K562 (cell line): Measurements from ENCODE around the gene RAB3GAP1. TPM values are rescaled to one million over a fixed set of nuclear protein-coding genes. Genes with fewer than 3 reads are reported as not detected.

Experiments
- ATAC-seq: fragments of 200-7000 bp; cut with Tn5 transposase; 3 replicates; pipeline ENCODE4 v1.9.1; 2020; ENCODE audit warnings: moderate library complexity
- BruUV-seq: library from RNA; stranded (reverse); fragments of 400-500 nt; replicated peaks from 2 replicates; lab custom pipeline; 2021; lab: Mats Ljungman, UMichigan
- CTCF ChIA-PET: fragments of 300-600 bp; formaldehyde crosslinking; extraction: SDS; loops from one replicate; lab custom pipeline; 2021; ENCODE audit warnings: low intra/inter-chr PET ratio; lab: Yijun Ruan, JAX
- POLR2A ChIA-PET: fragments of 300-600, 350-650 bp; sonication (Branson Sonifier 250); formaldehyde crosslinking; extraction: SDS; loops from one replicate; lab custom pipeline; 2021; ENCODE audit warnings: antibody characterized with exemption, inconsistent platforms; lab: Yijun Ruan, JAX
- DNase-seq, 4 experiments: peaks; one replicate each; pipeline versions ENCODE4 v3.0.0 to v3.0.0-alpha.2; 2011 to 2018; ENCODE audit warnings: low spot score in 3 of 4, mixed read lengths in 3 of 4; ENCODE audit errors: extremely low read depth in 1 of 4
- FAIRE-seq: peaks from 2 replicates; lab custom pipeline; 2011; peaks lifted over from hg19 to GRCh38; lab: Jason Lieb, UNC
- H2AFZ ChIP-seq: 2 replicates; pipeline ENCODE4 v1.6.0; 2011; ENCODE audit warnings: low read depth, low read length, control low read depth, inconsistent platforms
- H3K27ac ChIP-seq: fragments of 200-600 bp; 3 replicates; pipeline ENCODE4 v1.8.0; 2011; ENCODE audit warnings: low read depth, mild to moderate bottlenecking, control low read depth, inconsistent platforms, low read length, moderate library complexity, mixed read lengths; ENCODE audit errors: extremely low read depth
- H3K27me3 ChIP-seq, 2 experiments: fragments of 300-600 bp in 1 of 2; 2 replicates in 1 of 2; 3 replicates in 1 of 2; pipeline versions ENCODE4 v1.6.0 to v1.8.0; 2011; ENCODE audit warnings: inconsistent platforms in 2 of 2, low read length in 2 of 2, mild to moderate bottlenecking in 1 of 2, mixed read lengths in 1 of 2, moderate library complexity in 1 of 2; ENCODE audit not compliant: control insufficient read depth in 2 of 2, insufficient read depth in 2 of 2
- H3K36me3 ChIP-seq: fragments of 300-600 bp; 3 replicates; pipeline ENCODE4 v1.8.0; 2011; ENCODE audit warnings: mild to moderate bottlenecking, low read length, inconsistent platforms; ENCODE audit not compliant: control insufficient read depth, insufficient read depth
- H3K4me1 ChIP-seq, 2 experiments: fragments of 200-600 bp in 1 of 2; replicated peaks in 1 of 2; 2 replicates in 1 of 2; 3 replicates in 1 of 2; pipeline versions ENCODE4 v1.5.1 to v1.8.0; 2011; ENCODE audit warnings: inconsistent platforms in 2 of 2, low read length in 2 of 2, mild to moderate bottlenecking in 1 of 2, mixed read lengths in 1 of 2, moderate library complexity in 1 of 2; ENCODE audit not compliant: control insufficient read depth in 2 of 2, insufficient read depth in 2 of 2
- H3K4me2 ChIP-seq: 2 replicates; pipeline ENCODE4 v1.6.1; 2011; ENCODE audit warnings: low read length, control low read depth, inconsistent platforms, mixed read lengths; ENCODE audit not compliant: insufficient read depth
- H3K4me3 ChIP-seq: fragments of 200-600 bp; sonication (generic), shearing (Covaris generic); 2 replicates; pipeline ENCODE4 v1.5.1; 2016; ENCODE audit warnings: control low read depth, inconsistent platforms
- H3K79me2 ChIP-seq: fragments of 200-600 bp; 3 replicates; pipeline ENCODE4 v1.8.0; 2011; ENCODE audit warnings: low read length, inconsistent platforms; ENCODE audit not compliant: control insufficient read depth, insufficient read depth
- H3K9ac ChIP-seq, 2 experiments: 2 replicates each; pipeline versions ENCODE4 v1.6.0 to v1.6.1; 2011; ENCODE audit warnings: low read depth in 2 of 2, low read length in 2 of 2, control low read depth in 1 of 2, inconsistent platforms in 1 of 2, mild to moderate bottlenecking in 1 of 2, mixed read lengths in 1 of 2; ENCODE audit not compliant: insufficient read depth in 1 of 2
- H3K9me1 ChIP-seq: one replicate; pipeline ENCODE4 v1.6.0; 2011; ENCODE audit warnings: inconsistent platforms, mild to moderate bottlenecking, low read length, moderate library complexity; ENCODE audit not compliant: control insufficient read depth, insufficient read depth
- H3K9me3 ChIP-seq: replicated peaks from 2 replicates; pipeline ENCODE4 v1.5.1; 2011; ENCODE audit warnings: low read depth, low read length, inconsistent platforms; ENCODE audit not compliant: control insufficient read depth, insufficient read depth
- H4K20me1 ChIP-seq: replicated peaks from 2 replicates; pipeline ENCODE4 v1.6.1; 2011; ENCODE audit warnings: low read length, inconsistent platforms, mixed read lengths; ENCODE audit not compliant: control insufficient read depth, insufficient read depth
- C11orf30 ChIP-seq: fragments of 450-650 bp; IDR thresholded peaks from 2 replicates; pipeline ENCODE4 v1.6.1; 2016; ENCODE audit warnings: low read depth, mild to moderate bottlenecking
- CBX5 ChIP-seq: IDR thresholded peaks from 2 replicates; pipeline ENCODE4 v1.6.1; 2014; ENCODE audit warnings: low read depth, borderline replicate concordance
- LCOR ChIP-seq: sonication (generic); formaldehyde crosslinking; IDR thresholded peaks from 2 replicates; pipeline ENCODE4 v1.8.0; 2022; ENCODE audit warnings: mild to moderate bottlenecking, missing genetic modification reagents
- MAFF ChIP-seq: IDR thresholded peaks from 2 replicates; pipeline ENCODE4 v1.6.1; 2012; ENCODE audit warnings: low read length, improper control_type of control experiment
- MAFG ChIP-seq: fragments of 450-650 bp; conservative IDR thresholded peaks from 2 replicates; pipeline ENCODE4 v1.6.1; 2016; ENCODE audit warnings: missing genetic modification characterization, missing compliant biosample characterization
- MIER1 ChIP-seq: fragments of 450-650 bp; IDR thresholded peaks from 2 replicates; pipeline ENCODE4 v1.6.1; 2016; ENCODE audit warnings: antibody characterized with exemption, mild to moderate bottlenecking, low read depth
- TFAM ChIP-seq: fragments of 250-450 bp; sonication (Bioruptor Pico); conservative IDR thresholded peaks from 2 replicates; pipeline ENCODE4 v1.5.0; 2021; ENCODE audit warnings: mild to moderate bottlenecking, moderate library complexity
- XRCC3 ChIP-seq: fragments of 450-650 bp; IDR thresholded peaks from 2 replicates; pipeline ENCODE4 v1.6.1; 2017; ENCODE audit warnings: mild to moderate bottlenecking, moderate library complexity
- ZNF316 ChIP-seq: fragments of 450-650 bp; IDR thresholded peaks from 2 replicates; pipeline ENCODE4 v1.6.1; 2016
- WGBS: fragments of 100-300 bp; shearing (Covaris generic); methylation state at CpG from one replicate; pipeline ENCODE4 v1.1.6; 2016; ENCODE audit warnings: low coverage, mixed read lengths; ENCODE audit not compliant: insufficient coverage; ENCODE audit errors: missing lambda C conversion rate; 5-methylcytosine and 5-hydroxymethylcytosine counted together
- in situ Hi-C: fragments of 300-500 bp; cut with MboI; formaldehyde crosslinking; loops from 4 replicates; pipeline ENCODE4 v1.15.0; 2018; ENCODE audit warnings: inconsistent platforms, mixed read lengths
- intact Hi-C: fragments of 100-400 bp; cut with micrococcal nuclease; formaldehyde crosslinking; loops from 2 replicates; pipeline ENCODE4 v1.14.2; 2022
- polyA plus RNA-seq, 8 experiments: library from polyadenylated mRNA; depleted of rRNA in 4 of 8; stranded (reverse) in 5 of 8; unstranded in 3 of 8; fragments of >200 nt; fragmentation: Nextera tagmentation in 2 of 8; fragmentation: Illumina TruSeq in 1 of 8; extraction: Ambion mirVana in 2 of 8; extraction: Trizol in 1 of 8; gene quantifications; 2 replicates each; pipeline versions ENCODE4 v1.2.1 to v1.2.3, GENCODE V29; 2011 to 2014; ENCODE audit warnings: inconsistent platforms in 1 of 8, missing spikeins in 1 of 8
- total RNA-seq, 7 experiments: library from RNA; depleted of rRNA in 6 of 7; stranded (reverse); fragments of >200 nt in 6 of 7; fragmentation: Illumina TruSeq in 2 of 7; extraction: Trizol in 2 of 7; gene quantifications; 2 replicates each; pipeline versions ENCODE4 v1.2.1 to v1.2.3, GENCODE V29; 2011 to 2021; ENCODE audit warnings: low replicate concordance in 1 of 7
- TF ChIP-seq, protein P1 (sequence below): fragments of 450-650 bp; IDR thresholded peaks from one replicate; pipeline ENCODE4 v1.6.1; 2018; ENCODE audit warnings: mild to moderate bottlenecking, moderate library complexity; ENCODE audit not compliant: partially characterized antibody

RAB3GAP1 gene
- total and polyA plus RNA-seq, 9 of the 15 experiments (the other 6 are each of a cell fraction or from before 2014, with no cell fraction given): 15.5 to 48.6 (median 33.0) TPM

DNA sequence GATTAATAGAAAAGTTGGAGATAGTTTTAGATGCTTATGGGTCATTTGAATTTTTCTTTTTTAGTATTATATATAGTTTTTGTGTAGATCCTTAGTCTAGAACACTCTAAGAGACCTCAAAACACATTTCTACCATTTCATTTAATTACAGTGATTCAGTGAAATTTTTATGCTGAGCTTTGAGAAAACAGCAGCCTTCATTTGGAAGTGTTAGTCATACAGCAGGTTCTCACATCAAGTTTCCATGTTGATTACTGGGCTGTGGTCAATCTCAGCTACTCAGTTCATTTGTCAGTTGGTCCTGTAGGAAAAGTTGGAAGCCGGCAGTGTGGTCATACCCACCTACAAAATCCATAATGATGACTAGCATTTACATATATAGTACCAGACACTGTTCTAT, 42.8 kb upstream of the RAB3GAP1 start:
- Histone ChIP-seq H3K9ac (no peak overlapping the region), H4K20me1 (no peaks in the 10 kb centered on the region), H3K36me3 (no peaks in the 10 kb centered on the region), H3K4me2 (no peak overlapping the region), H3K27ac (no peak overlapping the region), H3K9me1 (no peaks in the 10 kb centered on the region), H3K79me2 (no peaks in the 10 kb centered on the region), H2AFZ (no peak overlapping the region), H3K9me3 (no peaks in the 10 kb centered on the region), H3K4me3 (no peak overlapping the region), H3K4me1 (peaks cover 0 to 6% of the 10 kb centered on the region in 2 experiments; a peak in 1 of 5 replicates), H3K27me3 (no peaks in the 10 kb centered on the region)
- ChIA-PET CTCF (no interaction called here), POLR2A (interaction anchor here (0.7 to 1.2 kb wide), 2 partner anchors 43 to 726 kb away, joined by 3 read pairs; partner anchors contain the start of gene RAB3GAP1)
- FAIRE-seq (no peak), ATAC-seq (no peak), DNase-seq (no peak)
- intact Hi-C loops: loop anchor here (10.0 kb wide), 3 partner anchors 165 to 1375 kb away; no protein-coding TSS in a partner anchor
- TF ChIP-seq XRCC3 (no peak), CBX5 (no peak), MAFF (peak; percentile 9; the same call in 1 of the 2 replicates), MIER1 (no peak), ZNF316 (peak; percentile 78), MAFG (tag) (0 out of 2 replicates have a peak, but pooled peaks have one; percentile 26), C11orf30 (peak; percentile 53; the same call in 1 of the 2 replicates), LCOR (CRISPR knock-in tag) (no peak), TFAM (CRISPR knock-in tag) (no peak)
- TF ChIP-seq, protein P1, sequence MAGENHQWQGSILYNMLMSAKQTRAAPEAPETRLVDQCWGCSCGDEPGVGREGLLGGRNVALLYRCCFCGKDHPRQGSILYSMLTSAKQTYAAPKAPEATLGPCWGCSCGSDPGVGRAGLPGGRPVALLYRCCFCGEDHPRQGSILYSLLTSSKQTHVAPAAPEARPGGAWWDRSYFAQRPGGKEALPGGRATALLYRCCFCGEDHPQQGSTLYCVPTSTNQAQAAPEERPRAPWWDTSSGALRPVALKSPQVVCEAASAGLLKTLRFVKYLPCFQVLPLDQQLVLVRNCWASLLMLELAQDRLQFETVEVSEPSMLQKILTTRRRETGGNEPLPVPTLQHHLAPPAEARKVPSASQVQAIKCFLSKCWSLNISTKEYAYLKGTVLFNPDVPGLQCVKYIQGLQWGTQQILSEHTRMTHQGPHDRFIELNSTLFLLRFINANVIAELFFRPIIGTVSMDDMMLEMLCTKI: no peak
- BruUV-seq: no TSS peak
- in situ Hi-C loops: no loop called here
- 45% methylated on average over 1 of the region's 1 CpG for WGBS
